Measurements from ENCODE around the gene CELSR1.

CELSR1 gene

GRCh38 chr22:46366801-46367706 is 170.4 kb downstream of the CELSR1 start:
- WGBS (ENCODE audit: insufficient coverage, insufficient read length) = no CpG with 5 or more reads among the region's 45 CpGs
- H3K4me3 ChIP-seq (ENCODE audit: low read length) = no peak overlapping the region
- no peaks in the 10 kb centered on the region; the same call in 1 of the 2 replicates for H3K36me3 ChIP-seq (ENCODE audit: control insufficient read depth, insufficient read depth, low read length)
- H3K9me3 ChIP-seq (ENCODE audit: control insufficient read depth, insufficient read depth, low read length) = no peaks in the 10 kb centered on the region
- H3K27ac ChIP-seq (ENCODE audit: low read length) = no peak overlapping the region
- DNase-seq (ENCODE audit: low read depth, low spot score) = no peak
- H3K27me3 ChIP-seq (ENCODE audit: control insufficient read depth, insufficient read depth, low read length) = no peaks in the 10 kb centered on the region
- H3K4me1 ChIP-seq (ENCODE audit: control insufficient read depth, insufficient read depth, low read length) = peaks cover 7% of the 10 kb centered on the region

DNA sequence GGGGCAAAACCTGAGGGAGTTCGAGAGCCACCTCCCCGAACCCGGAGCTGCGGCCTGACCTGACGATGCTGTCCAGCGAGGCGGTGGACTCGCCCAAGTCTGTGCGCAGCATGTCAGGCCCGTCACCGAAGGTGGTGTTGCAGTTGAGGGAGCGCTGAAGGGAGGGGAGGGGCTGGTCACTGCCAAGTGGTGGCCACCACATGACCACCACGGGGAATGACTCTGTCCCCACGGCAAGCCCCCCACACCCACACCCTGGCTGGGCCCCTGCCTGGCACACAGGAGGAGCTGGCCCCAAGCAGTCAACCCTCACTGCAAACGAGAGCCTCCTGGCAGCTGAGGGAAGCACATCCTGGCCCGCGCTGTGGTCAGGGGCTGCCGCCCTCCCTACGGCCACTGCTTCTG is 171.1 kb downstream of the CELSR1 start:
- WGBS (ENCODE audit: insufficient coverage, insufficient read length) = no CpG with 5 or more reads among the region's 19 CpGs
- no peaks in the 10 kb centered on the region; the same call in 1 of the 2 replicates for H3K36me3 ChIP-seq (ENCODE audit: control insufficient read depth, insufficient read depth, low read length)
- no peak for DNase-seq (ENCODE audit: low read depth, low spot score)
- no peaks in the 10 kb centered on the region for H3K27me3 ChIP-seq (ENCODE audit: control insufficient read depth, insufficient read depth, low read length)
- H3K9me3 ChIP-seq (ENCODE audit: control insufficient read depth, insufficient read depth, low read length) = no peaks in the 10 kb centered on the region
- H3K4me3 ChIP-seq (ENCODE audit: low read length) = no peak overlapping the region
- H3K27ac ChIP-seq (ENCODE audit: low read length) = no peak overlapping the region
- peaks cover 7% of the 10 kb centered on the region for H3K4me1 ChIP-seq (ENCODE audit: control insufficient read depth, insufficient read depth, low read length)

GRCh38 chr22:46365166-46365624 is 172.2 kb downstream of the CELSR1 start:
- Histone ChIP-seq H3K9me3 (ENCODE audit: control insufficient read depth, insufficient read depth, low read length) (no peaks in the 10 kb centered on the region), H3K27ac (ENCODE audit: low read length) (no peak overlapping the region), H3K4me3 (ENCODE audit: low read length) (no peak overlapping the region), H3K36me3 (ENCODE audit: control insufficient read depth, insufficient read depth, low read length) (0 out of 2 replicates have a peak, but pooled peaks cover under 1% of the 10 kb centered on the region), H3K4me1 (ENCODE audit: control insufficient read depth, insufficient read depth, low read length) (peaks cover 7% of the 10 kb centered on the region), H3K27me3 (ENCODE audit: control insufficient read depth, insufficient read depth, low read length) (no peaks in the 10 kb centered on the region)
- no CpG with 5 or more reads among the region's 22 CpGs for WGBS (ENCODE audit: insufficient coverage, insufficient read length)
- DNase-seq (ENCODE audit: low read depth, low spot score) = no peak

GRCh38 chr22:46364341-46365165 is 172.9 kb downstream of the CELSR1 start:
- Histone ChIP-seq H3K4me1 (ENCODE audit: control insufficient read depth, insufficient read depth, low read length) (peaks cover 7% of the 10 kb centered on the region), H3K27ac (ENCODE audit: low read length) (no peak overlapping the region), H3K27me3 (ENCODE audit: control insufficient read depth, insufficient read depth, low read length) (no peaks in the 10 kb centered on the region), H3K36me3 (ENCODE audit: control insufficient read depth, insufficient read depth, low read length) (0 out of 2 replicates have a peak, but pooled peaks cover 2% of the 10 kb centered on the region), H3K9me3 (ENCODE audit: control insufficient read depth, insufficient read depth, low read length) (no peaks in the 10 kb centered on the region), H3K4me3 (ENCODE audit: low read length) (no peak overlapping the region)
- no peak for DNase-seq (ENCODE audit: low read depth, low spot score)
- no CpG with 5 or more reads among the region's 26 CpGs for WGBS (ENCODE audit: insufficient coverage, insufficient read length)

DNA sequence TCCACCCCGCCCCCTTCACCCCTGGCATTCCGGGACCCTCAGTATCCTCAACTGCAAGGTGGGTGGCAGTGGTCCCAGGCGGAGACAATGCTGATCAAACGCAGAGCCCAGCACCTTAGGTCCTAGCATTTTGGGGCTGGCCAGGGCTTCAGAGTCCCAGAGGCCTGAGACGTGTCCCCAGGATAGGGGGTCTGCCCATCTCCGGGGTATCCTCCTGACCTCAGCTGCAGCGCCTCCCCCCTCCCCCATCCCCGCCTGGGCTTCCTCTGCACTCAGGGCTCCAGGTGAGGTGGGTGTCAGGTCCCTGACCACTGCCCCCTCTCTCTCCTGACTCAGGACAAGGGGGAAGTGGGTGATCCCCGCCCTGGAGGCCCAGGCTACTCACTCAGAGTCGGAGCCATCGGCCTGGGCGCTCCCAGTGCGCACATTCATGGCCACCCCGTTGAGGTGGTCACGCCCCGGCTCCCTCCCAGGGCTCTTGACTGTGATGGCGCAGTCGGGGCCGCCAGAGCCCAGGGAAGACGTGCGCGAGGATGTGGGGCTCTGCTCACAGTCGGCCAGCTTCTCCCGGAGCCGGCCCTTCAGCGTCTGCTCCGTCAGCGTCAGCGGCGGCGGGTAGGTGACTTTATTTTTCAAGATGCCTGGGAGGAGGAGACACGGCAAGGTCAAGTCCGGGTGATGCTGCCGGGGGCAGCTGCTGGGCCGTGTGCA is 173.7 kb downstream of the CELSR1 start:
- 0 out of 2 replicates have a peak, but pooled peaks cover 2% of the 10 kb centered on the region for H3K36me3 ChIP-seq (ENCODE audit: control insufficient read depth, insufficient read depth, low read length)
- H3K4me3 ChIP-seq (ENCODE audit: low read length) = no peak overlapping the region
- H3K27me3 ChIP-seq (ENCODE audit: control insufficient read depth, insufficient read depth, low read length) = no peaks in the 10 kb centered on the region
- DNase-seq (ENCODE audit: low read depth, low spot score) = no peak
- H3K4me1 ChIP-seq (ENCODE audit: control insufficient read depth, insufficient read depth, low read length) = peaks cover 7% of the 10 kb centered on the region
- no peaks in the 10 kb centered on the region for H3K9me3 ChIP-seq (ENCODE audit: control insufficient read depth, insufficient read depth, low read length)
- WGBS (ENCODE audit: insufficient coverage, insufficient read length) = no CpG with 5 or more reads among the region's 35 CpGs
- no peak overlapping the region for H3K27ac ChIP-seq (ENCODE audit: low read length)

DNA sequence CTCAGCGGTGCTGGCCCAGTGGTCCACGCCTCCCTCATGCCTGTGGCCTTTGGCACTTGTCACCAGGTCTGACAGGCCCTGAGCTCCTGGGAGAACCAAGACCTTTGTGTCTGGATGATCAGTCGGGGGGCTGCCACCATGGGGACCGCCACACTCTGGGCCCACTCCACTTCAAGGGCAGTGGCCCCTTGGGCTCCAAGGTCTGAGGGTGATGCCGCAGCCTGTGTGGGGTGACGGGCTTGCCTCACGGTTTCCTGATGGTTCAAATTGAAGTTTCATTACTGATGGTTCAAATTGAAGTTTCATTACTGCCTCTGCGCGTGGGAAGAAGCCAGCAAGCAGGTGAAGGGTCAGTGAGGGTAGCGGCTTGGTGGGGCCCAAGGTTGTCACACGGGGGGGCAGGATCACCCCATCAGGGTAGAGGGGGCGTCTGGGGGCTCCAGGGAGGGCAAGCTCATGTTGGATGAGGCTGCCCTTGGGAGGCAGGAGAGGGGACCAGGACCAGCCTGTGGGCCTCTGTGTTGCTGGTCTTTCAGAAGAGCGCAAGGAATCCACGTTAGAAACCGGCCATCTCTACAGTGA is 174.4 kb downstream of the CELSR1 start:
- Histone ChIP-seq H3K27me3 (ENCODE audit: control insufficient read depth, insufficient read depth, low read length) (no peaks in the 10 kb centered on the region), H3K9me3 (ENCODE audit: control insufficient read depth, insufficient read depth, low read length) (no peaks in the 10 kb centered on the region), H3K27ac (ENCODE audit: low read length) (no peak overlapping the region), H3K36me3 (ENCODE audit: control insufficient read depth, insufficient read depth, low read length) (peaks cover 2% of the 10 kb centered on the region; the same call in 1 of the 2 replicates), H3K4me1 (ENCODE audit: control insufficient read depth, insufficient read depth, low read length) (peaks cover 7% of the 10 kb centered on the region), H3K4me3 (ENCODE audit: low read length) (no peak overlapping the region)
- WGBS (ENCODE audit: insufficient coverage, insufficient read length) = no CpG with 5 or more reads among the region's 15 CpGs
- no peak for DNase-seq (ENCODE audit: low read depth, low spot score)

DNA sequence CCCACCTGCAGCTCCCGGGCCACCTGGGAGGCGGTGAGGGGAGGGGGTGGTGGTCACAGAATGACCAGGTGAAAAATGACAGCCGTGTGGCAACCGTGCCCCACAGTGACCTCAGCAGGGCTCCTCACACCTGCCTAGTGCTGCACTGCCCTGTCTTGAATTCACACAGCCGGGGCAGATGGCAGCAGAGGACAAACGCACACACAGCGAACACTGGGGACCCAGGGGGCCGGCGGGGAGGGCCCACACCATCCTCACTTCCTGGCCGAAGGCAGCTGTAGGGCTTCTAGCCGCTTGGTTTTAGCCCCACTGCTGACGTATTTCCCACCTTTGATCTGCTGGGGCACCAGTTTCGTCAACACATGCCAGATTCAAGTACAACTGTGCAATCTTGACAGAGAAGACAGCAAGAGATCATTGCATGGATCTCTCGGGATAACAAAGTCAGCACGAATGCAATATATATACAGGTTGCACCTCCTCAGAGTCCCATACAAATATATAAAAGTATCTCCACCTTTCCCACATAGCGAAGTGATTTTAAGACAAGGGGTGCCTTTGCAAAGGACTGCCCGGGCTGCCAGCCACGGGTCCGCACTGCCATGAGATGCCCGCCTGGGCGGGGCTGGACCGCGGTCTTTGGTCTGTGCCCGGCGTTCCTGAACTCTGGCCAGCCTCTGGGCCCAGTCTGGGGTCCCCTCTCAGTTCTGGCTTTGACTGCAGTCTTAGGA is 175.1 kb downstream of the CELSR1 start:
- H3K36me3 ChIP-seq (ENCODE audit: control insufficient read depth, insufficient read depth, low read length) = peaks cover 3% of the 10 kb centered on the region; the same call in 1 of the 2 replicates
- H3K4me1 ChIP-seq (ENCODE audit: control insufficient read depth, insufficient read depth, low read length) = peaks cover 5% of the 10 kb centered on the region; the same call in 1 of the 2 replicates
- no CpG with 5 or more reads among the region's 25 CpGs for WGBS (ENCODE audit: insufficient coverage, insufficient read length)

DNA sequence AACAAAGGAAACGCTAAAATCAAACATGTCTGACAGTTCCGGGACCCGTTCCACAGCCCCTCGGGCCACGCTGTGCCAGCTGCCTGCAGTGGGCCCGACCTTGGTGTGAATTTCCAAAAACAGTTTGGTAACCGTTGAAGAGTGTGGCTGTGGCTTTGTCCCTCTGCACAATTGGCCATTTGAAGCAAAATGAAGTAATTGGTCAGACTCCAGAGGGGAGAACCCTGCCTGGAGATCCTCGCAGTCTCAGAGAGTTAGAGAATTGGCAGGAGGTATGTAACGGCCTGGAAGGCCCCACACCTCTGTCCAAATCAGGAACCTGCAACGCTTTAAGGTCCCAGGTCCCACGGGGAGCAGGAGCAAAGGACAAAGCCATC is 175.6 kb downstream of the CELSR1 start:
- peaks cover 7% of the 10 kb centered on the region for H3K36me3 ChIP-seq (ENCODE audit: control insufficient read depth, insufficient read depth, low read length)
- WGBS (ENCODE audit: insufficient coverage, insufficient read length) = no CpG with 5 or more reads among the region's 11 CpGs
- H3K27me3 ChIP-seq (ENCODE audit: control insufficient read depth, insufficient read depth, low read length) = no peaks in the 10 kb centered on the region
- H3K4me3 ChIP-seq (ENCODE audit: low read length) = no peak overlapping the region
- H3K9me3 ChIP-seq (ENCODE audit: control insufficient read depth, insufficient read depth, low read length) = no peaks in the 10 kb centered on the region
- DNase-seq (ENCODE audit: low read depth, low spot score) = no peak
- H3K4me1 ChIP-seq (ENCODE audit: control insufficient read depth, insufficient read depth, low read length) = peaks cover 2% of the 10 kb centered on the region; the same call in 1 of the 2 replicates
- no peak overlapping the region for H3K27ac ChIP-seq (ENCODE audit: low read length)

More for the DNA sequence above, 175.1 kb downstream of the CELSR1 start:
- no peak for DNase-seq (ENCODE audit: low read depth, low spot score)
- H3K27ac ChIP-seq (ENCODE audit: low read length) = no peak overlapping the region
- no peak overlapping the region for H3K4me3 ChIP-seq (ENCODE audit: low read length)
- no peaks in the 10 kb centered on the region for H3K27me3 ChIP-seq (ENCODE audit: control insufficient read depth, insufficient read depth, low read length)
- no peaks in the 10 kb centered on the region for H3K9me3 ChIP-seq (ENCODE audit: control insufficient read depth, insufficient read depth, low read length)

GRCh38 chr22:46360891-46361290 is 176.5 kb downstream of the CELSR1 start:
- H3K36me3 ChIP-seq (ENCODE audit: control insufficient read depth, insufficient read depth, low read length) = peaks cover 9% of the 10 kb centered on the region
- H3K27me3 ChIP-seq (ENCODE audit: control insufficient read depth, insufficient read depth, low read length) = no peaks in the 10 kb centered on the region
- no peak overlapping the region for H3K4me3 ChIP-seq (ENCODE audit: low read length)
- no peak for DNase-seq (ENCODE audit: low read depth, low spot score)
- H3K27ac ChIP-seq (ENCODE audit: low read length) = no peak overlapping the region
- H3K9me3 ChIP-seq (ENCODE audit: control insufficient read depth, insufficient read depth, low read length) = no peaks in the 10 kb centered on the region
- WGBS (ENCODE audit: insufficient coverage, insufficient read length) = no CpG with 5 or more reads among the region's 10 CpGs
- H3K4me1 ChIP-seq (ENCODE audit: control insufficient read depth, insufficient read depth, low read length) = no peaks in the 10 kb centered on the region; the same call in 1 of the 2 replicates
